ENCODE data around the gene RMRP.

DNA sequence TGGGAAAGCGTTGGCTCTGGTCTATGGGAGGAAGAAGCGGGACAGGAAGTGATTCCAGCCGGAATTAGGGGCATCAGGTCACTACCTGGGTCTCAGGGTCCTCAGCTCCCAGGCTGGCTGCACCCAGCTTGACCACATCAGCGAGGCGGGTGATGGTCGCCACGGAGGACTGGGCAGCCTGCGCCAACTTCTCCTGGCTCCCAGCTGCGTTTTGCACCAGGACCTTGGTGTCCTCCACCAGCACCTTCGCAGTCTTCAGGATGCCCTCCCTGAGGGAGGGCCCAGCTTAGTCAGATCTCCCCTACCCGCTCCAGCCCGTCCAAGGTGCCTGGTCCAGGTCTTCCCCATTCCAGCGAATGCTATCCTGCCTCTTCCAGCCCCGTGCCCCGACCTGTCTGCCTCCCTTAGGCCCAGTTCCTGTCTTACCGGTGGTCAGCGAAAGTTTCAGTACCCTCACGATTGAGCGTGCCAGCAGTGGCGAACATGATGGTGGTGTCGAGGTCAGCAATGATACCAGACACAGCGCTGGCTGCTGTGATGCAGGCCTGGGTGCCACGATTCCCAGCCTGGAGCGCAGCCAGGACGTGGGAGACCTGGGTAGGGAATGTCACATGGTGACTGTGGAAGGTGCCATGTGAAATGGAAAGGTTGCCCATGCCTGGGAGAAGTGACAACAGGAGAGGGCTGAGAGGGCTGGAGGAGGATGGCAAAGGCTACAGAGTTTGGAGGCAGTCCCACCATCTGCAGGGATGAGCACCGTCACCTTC is 46.3 kb upstream of the RMRP start:
- TF ChIP-seq, protein P1, sequence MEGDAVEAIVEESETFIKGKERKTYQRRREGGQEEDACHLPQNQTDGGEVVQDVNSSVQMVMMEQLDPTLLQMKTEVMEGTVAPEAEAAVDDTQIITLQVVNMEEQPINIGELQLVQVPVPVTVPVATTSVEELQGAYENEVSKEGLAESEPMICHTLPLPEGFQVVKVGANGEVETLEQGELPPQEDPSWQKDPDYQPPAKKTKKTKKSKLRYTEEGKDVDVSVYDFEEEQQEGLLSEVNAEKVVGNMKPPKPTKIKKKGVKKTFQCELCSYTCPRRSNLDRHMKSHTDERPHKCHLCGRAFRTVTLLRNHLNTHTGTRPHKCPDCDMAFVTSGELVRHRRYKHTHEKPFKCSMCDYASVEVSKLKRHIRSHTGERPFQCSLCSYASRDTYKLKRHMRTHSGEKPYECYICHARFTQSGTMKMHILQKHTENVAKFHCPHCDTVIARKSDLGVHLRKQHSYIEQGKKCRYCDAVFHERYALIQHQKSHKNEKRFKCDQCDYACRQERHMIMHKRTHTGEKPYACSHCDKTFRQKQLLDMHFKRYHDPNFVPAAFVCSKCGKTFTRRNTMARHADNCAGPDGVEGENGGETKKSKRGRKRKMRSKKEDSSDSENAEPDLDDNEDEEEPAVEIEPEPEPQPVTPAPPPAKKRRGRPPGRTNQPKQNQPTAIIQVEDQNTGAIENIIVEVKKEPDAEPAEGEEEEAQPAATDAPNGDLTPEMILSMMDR (IDR thresholded peaks at IDR 0.05) = no peak
- no peak for TF ChIP-seq POLR2A (IDR thresholded peaks at IDR 0.05)
